Chondrocyte (in vitro differentiated cells): Measurements from ENCODE around the gene RASSF10. TPM values are rescaled to one million over a fixed set of nuclear protein-coding genes. Genes with fewer than 3 reads are reported as not detected.

ENCODE experiments used
- DNase-seq: peaks from one replicate; pipeline ENCODE4 v3.0.0; 2021; ENCODE audit warnings: mixed read lengths, low spot score
- H3K27ac Mint-ChIP-seq: one replicate; pipeline ENCODE4 v1.8.0; 2021; ENCODE audit warnings: mild to moderate bottlenecking, moderate library complexity, mixed read lengths; ENCODE audit not compliant: unreplicated experiment
- H3K27me3 Mint-ChIP-seq: 2 replicates; pipeline ENCODE4 v1.8.0; 2021; ENCODE audit warnings: low read depth, mixed read lengths
- H3K36me3 Mint-ChIP-seq: 2 replicates; pipeline ENCODE4 v1.8.0; 2021; ENCODE audit warnings: low read depth, mixed read lengths
- H3K4me1 Mint-ChIP-seq: 2 replicates; pipeline ENCODE4 v1.8.0; 2021; ENCODE audit warnings: low read depth, mild to moderate bottlenecking, mixed read lengths
- H3K4me3 Mint-ChIP-seq: one replicate; pipeline ENCODE4 v1.8.0; 2021; ENCODE audit warnings: mild to moderate bottlenecking, moderate library complexity, mixed read lengths; ENCODE audit not compliant: unreplicated experiment
- H3K9me3 Mint-ChIP-seq: 2 replicates; pipeline ENCODE4 v1.8.0; 2021; ENCODE audit warnings: low read depth, mixed read lengths
- CTCF ChIP-seq: fragments of 200-600 bp; sonication (generic); IDR thresholded peaks from 2 replicates; pipeline ENCODE4 v1.5.0; 2021; ENCODE audit warnings: antibody characterized with exemption, mild to moderate bottlenecking, moderate library complexity
- total RNA-seq: library from RNA; stranded (reverse); gene quantifications from 3 replicates; pipeline ENCODE4 v1.2.1, GENCODE V29; 2021

Gene RASSF10
- total RNA-seq, 1 donor from 2014 or later, result not detected

GRCh38 chr11:13023423-13023822, 14.3 kb downstream of the RASSF10 start:
- DNase-seq, result no peak
- Mint-ChIP-seq H3K4me1 (no peaks in the 10 kb centered on the region), H3K27ac (no peak overlapping the region), H3K4me3 (no peak overlapping the region), H3K9me3 (peaks cover 5% of the 10 kb centered on the region), H3K27me3 (peaks cover 44% of the 10 kb centered on the region), H3K36me3 (peaks cover 5% of the 10 kb centered on the region)
- TF ChIP-seq CTCF, result no peak

DNA sequence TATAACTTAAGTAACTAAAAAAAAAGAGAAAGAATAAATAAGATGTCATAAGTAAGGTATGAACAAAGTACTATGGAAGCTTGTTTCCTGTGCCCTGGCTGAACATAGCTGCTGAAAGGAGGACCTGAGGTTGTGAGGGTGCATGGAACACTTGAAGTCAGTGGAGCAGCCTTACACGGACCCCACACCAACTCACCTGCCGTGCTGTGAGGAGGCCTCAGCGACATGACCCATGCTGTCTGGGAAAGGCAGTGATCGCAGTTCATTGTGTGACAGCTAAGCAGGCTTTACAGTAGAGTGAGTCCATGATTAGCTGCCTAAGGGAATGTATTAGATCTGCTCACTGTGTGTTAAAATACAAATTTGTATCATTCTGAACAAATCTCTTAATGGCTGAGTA, 17.6 kb downstream of the RASSF10 start:
- Mint-ChIP-seq H3K4me1 (no peaks in the 10 kb centered on the region), H3K4me3 (no peak overlapping the region), H3K9me3 (peaks cover 5% of the 10 kb centered on the region), H3K27ac (no peak overlapping the region), H3K36me3 (peaks cover 5% of the 10 kb centered on the region), H3K27me3 (peaks cover 20% of the 10 kb centered on the region)
- no peak for DNase-seq
- TF ChIP-seq CTCF, result no peak

- peaks cover 6% of the 10 kb centered on the region for H3K27me3 Mint-ChIP-seq
- DNase-seq, result no peak
- no peaks in the 10 kb centered on the region for H3K4me1 Mint-ChIP-seq
Measured at GRCh38 chr11:13028322-13028721, 19.2 kb downstream of the RASSF10 start.

GRCh38 chr11:13029872-13030271, 20.8 kb downstream of the RASSF10 start:
- Mint-ChIP-seq H3K9me3 (no peaks in the 10 kb centered on the region), H3K27me3 (peaks cover 10% of the 10 kb centered on the region), H3K36me3 (no peaks in the 10 kb centered on the region), H3K4me3 (no peak overlapping the region), H3K4me1 (no peaks in the 10 kb centered on the region), H3K27ac (no peak overlapping the region)
- no peak for DNase-seq
- no peak for TF ChIP-seq CTCF

More at GRCh38 chr11:13028322-13028721, 19.2 kb downstream of the RASSF10 start:
- no peak overlapping the region for H3K4me3 Mint-ChIP-seq
- no peaks in the 10 kb centered on the region for H3K9me3 Mint-ChIP-seq
- no peak overlapping the region for H3K27ac Mint-ChIP-seq
- no peak for TF ChIP-seq CTCF
- H3K36me3 Mint-ChIP-seq, result no peaks in the 10 kb centered on the region

DNA sequence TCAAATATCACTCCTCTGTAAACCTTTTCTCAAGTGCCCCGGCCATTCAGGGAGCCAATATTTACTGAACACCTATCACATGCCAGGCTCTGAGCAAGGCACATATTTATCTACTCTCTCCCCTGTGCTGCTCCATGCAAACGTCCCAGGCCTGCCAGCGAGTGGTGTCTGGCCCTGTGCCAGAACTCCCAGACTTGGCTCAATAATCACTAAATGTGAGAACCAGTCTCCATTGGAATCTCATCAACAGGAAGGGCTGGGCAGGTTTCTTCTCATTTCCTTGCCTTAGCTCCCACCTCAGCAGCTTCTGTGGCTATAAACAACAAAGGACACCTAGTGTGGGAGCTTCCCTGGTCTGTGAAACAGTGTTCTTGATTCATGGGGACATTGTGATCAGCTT, 21.7 kb downstream of the RASSF10 start:
- peaks cover 2% of the 10 kb centered on the region for H3K36me3 Mint-ChIP-seq
- H3K4me3 Mint-ChIP-seq, result no peak overlapping the region
- DNase-seq, result no peak
- no peak for TF ChIP-seq CTCF
- H3K27me3 Mint-ChIP-seq, result peaks cover 18% of the 10 kb centered on the region
- H3K4me1 Mint-ChIP-seq, result no peaks in the 10 kb centered on the region
- H3K27ac Mint-ChIP-seq, result no peak overlapping the region
- H3K9me3 Mint-ChIP-seq, result no peaks in the 10 kb centered on the region
